Sigmoid colon (tissue), 7 donors: ENCODE measurements around the gene HHATL. TPM values are rescaled to one million over a fixed set of nuclear protein-coding genes. Genes with fewer than 3 reads are reported as not detected.

ENCODE experiments used
- DNase-seq: peaks from one replicate; pipeline ENCODE4 v3.0.0-alpha.2; 2019
- H3K27ac ChIP-seq, 4 donors: fragments of 200-600 bp; sonication (generic); one replicate each; pipeline ENCODE4 v1.5.1; 2016 to 2019; ENCODE audit warnings: mild to moderate bottlenecking in 1 of 4
- H3K27me3 ChIP-seq, 3 donors: fragments of 200-600 bp; sonication (generic); one replicate each; pipeline ENCODE4 v1.5.1; 2019; ENCODE audit warnings: mild to moderate bottlenecking in 1 of 3
- H3K36me3 ChIP-seq, 4 donors: fragments of 200-600 bp; sonication (generic); one replicate each; pipeline ENCODE4 v1.5.1; 2016 to 2019
- H3K4me1 ChIP-seq, 4 donors: fragments of 200-600 bp; sonication (generic); one replicate each; pipeline ENCODE4 v1.5.1; 2017 to 2019
- H3K4me3 ChIP-seq, 4 donors: fragments of 200-600 bp; sonication (generic); one replicate each; pipeline ENCODE4 v1.5.1; 2017 to 2019; ENCODE audit warnings: mild to moderate bottlenecking in 2 of 4, moderate library complexity in 1 of 4
- H3K9me3 ChIP-seq, 4 donors: fragments of 200-600 bp in 3 of 4; sonication (generic) in 3 of 4; one replicate each; pipeline versions ENCODE4 v1.5.1 to v1.6.1; 2013 to 2019
- CTCF ChIP-seq, 4 experiments: fragments of 450-650 bp in 3 of 4; fragments of 200-600 bp in 1 of 4; IDR thresholded peaks; one replicate each; pipeline ENCODE4 v1.5.1; 2016 to 2019; ENCODE audit warnings: antibody characterized with exemption in 4 of 4, mild to moderate bottlenecking in 3 of 4, moderate library complexity in 2 of 4
- EP300 ChIP-seq, 4 donors: sonication (generic); formaldehyde crosslinking; IDR thresholded peaks; one replicate each; pipeline ENCODE4 v1.6.1; 2017; ENCODE audit warnings: antibody characterized with exemption in 4 of 4
- POLR2A ChIP-seq, 2 donors: fragments of 450-650 bp; IDR thresholded peaks; one replicate each; pipeline ENCODE4 v1.6.1; 2016; ENCODE audit warnings: antibody characterized with exemption in 2 of 2, mild to moderate bottlenecking in 2 of 2, moderate library complexity in 2 of 2
- POLR2AphosphoS5 ChIP-seq, 4 donors: sonication (generic); formaldehyde crosslinking; IDR thresholded peaks; one replicate each; pipeline ENCODE4 v1.6.1; 2017; ENCODE audit warnings: antibody characterized with exemption in 4 of 4
- WGBS, 2 donors: extraction: QIAGEN DNeasy Blood & Tissue Kit; methylation state at CpG; one replicate each; pipeline ENCODE4 v1.1.7; 2013; 5-methylcytosine and 5-hydroxymethylcytosine counted together
- intact Hi-C: fragments of 100-400 bp; cut with DNase I; formaldehyde crosslinking; loops from one replicate; pipeline ENCODE4 v1.15.1; 2023
- polyA plus RNA-seq, 3 donors: library from polyadenylated mRNA; stranded (reverse); fragments of 200-250 nt; gene quantifications; one replicate each; pipeline ENCODE4 v1.2.3, GENCODE V29; 2013
- total RNA-seq, 4 donors: library from RNA; depleted of rRNA; stranded (reverse); fragments of >200 nt; gene quantifications; one replicate each; pipeline ENCODE4 v1.1.0, GENCODE V29; 2016
- donor health status: healthy with polysubstance abuse.
- donor health status: Bipolar disorder and iron deficiency.
- donor health status: healthy.

HHATL gene
- total and polyA plus RNA-seq, 7 donors = 0.31 to 1.4 TPM; not detected in 5

DNA sequence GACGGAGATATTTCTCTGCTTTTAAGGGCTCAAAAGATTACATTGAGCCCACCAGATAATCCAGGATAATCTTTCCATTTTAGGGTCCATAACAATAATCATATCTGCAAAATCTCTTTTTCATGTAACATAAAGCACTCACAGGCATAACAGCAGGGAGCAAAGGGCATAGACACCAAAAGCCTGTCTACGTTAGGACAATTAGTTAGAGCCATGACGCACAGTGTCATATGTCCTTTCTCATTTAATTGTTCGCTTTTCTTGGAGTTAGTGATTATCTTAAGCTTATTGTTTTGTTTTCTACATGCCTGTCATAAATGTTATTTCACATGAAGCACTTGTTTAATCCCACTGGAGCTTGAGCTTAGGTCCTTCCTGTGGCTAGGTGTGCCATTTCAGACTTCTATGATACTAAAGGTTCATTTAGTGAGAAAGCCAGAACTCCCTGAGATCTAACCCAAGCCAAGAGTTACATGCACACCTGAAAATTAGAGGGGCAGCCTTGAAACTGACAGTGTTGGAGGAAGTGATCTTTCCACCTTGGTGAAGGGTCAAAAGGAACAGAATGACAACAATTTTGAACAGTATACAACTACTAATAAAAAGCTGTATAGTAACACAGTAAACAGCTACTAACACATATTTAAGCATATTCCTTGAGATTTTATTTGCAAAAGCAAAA, 11.7 kb upstream of the HHATL start:
- Histone ChIP-seq H3K4me1 (no peaks in the 10 kb centered on the region), H3K9me3 (no peaks in the 10 kb centered on the region), H3K4me3 (no peak overlapping the region), H3K27ac (no peak overlapping the region), H3K27me3 (no peaks in the 10 kb centered on the region), H3K36me3 (no peaks in the 10 kb centered on the region)
- WGBS, 2 donors = 42 to 79% methylated on average over 4 of the region's 4 CpGs
- intact Hi-C loops = no loop called here
- no peak for TF ChIP-seq EP300 (IDR thresholded peaks at IDR 0.05)
- no peak for TF ChIP-seq POLR2A (IDR thresholded peaks at IDR 0.05)
- TF ChIP-seq CTCF (IDR thresholded peaks at IDR 0.05) = no peak
- TF ChIP-seq POLR2AphosphoS5 (IDR thresholded peaks at IDR 0.05) = no peak
- DNase-seq = no peak

GRCh38 chr3:42713747-42714146, 11.1 kb upstream of the HHATL start:
- DNase-seq = no peak

DNA sequence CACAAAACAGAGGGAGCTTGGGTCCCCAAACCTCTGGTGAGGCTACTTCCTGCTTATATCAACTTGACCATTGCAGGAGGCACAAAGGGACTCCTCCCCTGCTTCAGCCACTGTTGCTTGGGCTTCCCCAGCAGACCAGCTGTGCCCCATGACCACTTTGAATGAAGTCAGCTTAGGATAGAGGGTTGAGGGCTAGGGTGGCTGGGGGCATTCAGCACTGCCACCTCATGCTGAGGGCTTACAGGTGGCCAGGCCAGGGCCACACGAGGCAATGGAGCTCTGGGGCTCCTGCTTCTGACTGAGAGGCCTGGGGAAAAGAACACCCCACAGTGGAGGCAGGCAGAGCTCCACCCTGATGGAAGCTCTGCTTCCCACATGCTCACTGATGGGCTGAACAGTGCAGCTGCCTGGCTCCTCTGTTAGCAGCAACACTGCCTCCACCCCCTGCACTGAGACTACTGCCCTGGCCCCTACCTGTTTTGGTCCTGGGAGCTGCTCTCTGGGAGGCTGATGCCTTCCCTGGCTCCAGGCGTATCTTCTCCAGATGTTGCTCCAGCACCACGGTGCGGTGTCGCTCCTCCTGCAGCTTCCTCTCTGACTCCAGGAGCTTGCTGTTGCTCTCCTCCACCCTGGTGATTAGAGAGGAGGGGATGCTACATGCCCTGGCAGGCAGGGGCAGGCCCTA, 10.2 kb upstream of the HHATL start:
- H3K36me3 ChIP-seq = no peaks in the 10 kb centered on the region
- no peaks in the 10 kb centered on the region for H3K9me3 ChIP-seq
- intact Hi-C loops = no loop called here
- WGBS, 2 donors = 83 to 85% methylated on average over 5 of the region's 5 CpGs
- H3K27me3 ChIP-seq = no peaks in the 10 kb centered on the region
- no peak overlapping the region for H3K4me3 ChIP-seq
- no peak overlapping the region for H3K27ac ChIP-seq
- TF ChIP-seq CTCF (IDR thresholded peaks at IDR 0.05) (no peak), POLR2A (IDR thresholded peaks at IDR 0.05) (no peak), POLR2AphosphoS5 (IDR thresholded peaks at IDR 0.05) (no peak), EP300 (IDR thresholded peaks at IDR 0.05) (no peak)
- DNase-seq = peak; percentile 27
- no peaks in the 10 kb centered on the region for H3K4me1 ChIP-seq

More at GRCh38 chr3:42713747-42714146, 11.1 kb upstream of the HHATL start:
- no peaks in the 10 kb centered on the region for H3K27me3 ChIP-seq
- WGBS, 2 donors = 95 to 97% methylated on average over 2 of the region's 2 CpGs
- H3K9me3 ChIP-seq = no peaks in the 10 kb centered on the region
- no peaks in the 10 kb centered on the region for H3K4me1 ChIP-seq
- H3K36me3 ChIP-seq = no peaks in the 10 kb centered on the region
- TF ChIP-seq CTCF (IDR thresholded peaks at IDR 0.05) = no peak
- TF ChIP-seq POLR2AphosphoS5 (IDR thresholded peaks at IDR 0.05) = no peak
- no peak for TF ChIP-seq POLR2A (IDR thresholded peaks at IDR 0.05)
- no peak for TF ChIP-seq EP300 (IDR thresholded peaks at IDR 0.05)
- no peak overlapping the region for H3K4me3 ChIP-seq
- intact Hi-C loops = no loop called here
- no peak overlapping the region for H3K27ac ChIP-seq

DNA sequence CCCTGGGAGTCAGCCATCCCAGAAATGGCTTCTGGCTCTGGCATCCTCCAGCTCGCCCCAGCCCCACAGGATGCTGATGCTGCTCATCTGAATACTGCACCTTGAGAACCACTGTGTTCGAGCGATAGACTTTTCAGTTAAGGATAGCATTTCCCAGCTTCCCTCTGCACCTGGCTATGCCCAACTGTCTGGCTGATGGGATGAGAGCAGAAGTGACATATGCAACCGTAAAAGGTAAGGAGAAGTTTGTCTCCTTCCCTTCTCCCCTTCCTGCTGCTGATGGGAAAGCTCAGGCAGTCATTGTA, 9.7 kb upstream of the HHATL start:
- DNase-seq = no peak

More for the DNA sequence above, 9.7 kb upstream of the HHATL start:
- no peak overlapping the region for H3K27ac ChIP-seq
- no peaks in the 10 kb centered on the region for H3K36me3 ChIP-seq
- no peak for TF ChIP-seq CTCF (IDR thresholded peaks at IDR 0.05)
- no peak for TF ChIP-seq POLR2A (IDR thresholded peaks at IDR 0.05)
- TF ChIP-seq EP300 (IDR thresholded peaks at IDR 0.05) = no peak
- no peak for TF ChIP-seq POLR2AphosphoS5 (IDR thresholded peaks at IDR 0.05)
- H3K4me1 ChIP-seq = no peaks in the 10 kb centered on the region
- no peaks in the 10 kb centered on the region for H3K9me3 ChIP-seq
- intact Hi-C loops = no loop called here
- no peaks in the 10 kb centered on the region for H3K27me3 ChIP-seq
- 90 to 94% methylated on average over 4 of the region's 4 CpGs for WGBS, 2 donors
- no peak overlapping the region for H3K4me3 ChIP-seq
